Pons (tissue), 1 donor: Measurements from ENCODE around the gene CARD10.
A peak's percentile ranks its signal among the peaks of the same experiment; 100 is the strongest.
"Not testable (repeated sequence)": the region's sequence is repeated elsewhere in the genome, so short reads cannot be mapped to it uniquely, and the experiment has no call there.

Source experiments
- DNase-seq: peaks from one replicate; pipeline ENCODE4 v3.0.0-alpha.2; 2016; ENCODE audit warnings: low spot score

Gene CARD10

GRCh38 chr22:37553725-37554124 lies 34.5 kb upstream of the CARD10 start:
- DNase-seq: no peak

DNA sequence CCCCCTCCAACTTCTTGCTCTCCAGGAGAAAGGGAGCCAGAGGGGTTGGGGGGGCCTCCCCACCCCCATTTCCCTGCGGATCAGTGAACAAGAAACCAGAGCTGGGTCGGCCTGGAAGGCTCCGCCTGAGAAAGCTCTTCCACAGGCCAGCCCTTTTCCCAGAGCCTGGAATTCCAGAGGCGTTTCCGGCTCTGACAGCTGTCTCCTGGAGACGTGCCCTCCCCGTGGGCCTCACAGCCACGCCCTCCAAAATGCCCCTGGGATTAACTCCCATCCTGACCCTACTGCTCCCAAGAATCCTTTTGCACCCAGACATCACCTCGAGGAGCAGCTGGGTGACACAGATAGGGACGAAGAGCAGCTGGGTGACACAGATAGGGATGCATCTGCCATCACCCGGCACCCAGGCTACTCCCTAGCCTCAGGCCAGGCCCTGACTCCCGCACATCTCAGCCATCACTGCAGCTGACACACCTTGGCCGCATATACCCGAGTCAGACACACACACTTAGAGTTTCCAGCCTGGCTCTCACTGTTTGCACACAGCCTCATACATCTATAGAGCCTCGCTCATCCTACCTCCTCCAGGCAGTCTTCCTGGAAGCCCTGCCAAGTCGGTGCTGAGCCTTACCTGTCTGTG lies 33.4 kb upstream of the CARD10 start:
- no peak for DNase-seq

DNA sequence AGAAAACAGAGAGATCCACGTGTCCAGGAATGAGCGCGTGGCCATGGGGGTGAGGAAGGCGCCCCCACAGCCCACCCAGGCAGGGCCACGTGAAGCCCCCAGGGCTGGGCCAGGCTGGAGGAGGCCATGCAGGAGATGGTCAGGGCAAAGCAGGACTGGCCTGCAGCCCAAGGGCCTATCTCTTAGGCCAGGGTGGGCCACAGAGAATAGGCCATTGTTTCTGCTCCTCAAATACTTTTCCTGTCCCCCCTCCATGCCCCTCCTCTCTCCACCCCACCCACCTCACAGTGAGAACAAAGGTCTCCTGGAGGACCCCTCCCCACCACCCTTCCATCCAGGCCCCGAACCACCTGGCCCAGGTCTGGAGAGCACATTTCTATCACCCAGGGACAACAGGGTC lies 32.8 kb upstream of the CARD10 start:
- no peak for DNase-seq

- not testable (repeated sequence) for DNase-seq
Observed at GRCh38 chr22:37550921-37551320, 31.7 kb upstream of the CARD10 start.

- DNase-seq: peak; percentile 93
Observed at GRCh38 chr22:37549704-37550059, 30.5 kb upstream of the CARD10 start.

GRCh38 chr22:37547251-37547741 lies 28.1 kb upstream of the CARD10 start:
- peak; percentile 77 for DNase-seq

DNA sequence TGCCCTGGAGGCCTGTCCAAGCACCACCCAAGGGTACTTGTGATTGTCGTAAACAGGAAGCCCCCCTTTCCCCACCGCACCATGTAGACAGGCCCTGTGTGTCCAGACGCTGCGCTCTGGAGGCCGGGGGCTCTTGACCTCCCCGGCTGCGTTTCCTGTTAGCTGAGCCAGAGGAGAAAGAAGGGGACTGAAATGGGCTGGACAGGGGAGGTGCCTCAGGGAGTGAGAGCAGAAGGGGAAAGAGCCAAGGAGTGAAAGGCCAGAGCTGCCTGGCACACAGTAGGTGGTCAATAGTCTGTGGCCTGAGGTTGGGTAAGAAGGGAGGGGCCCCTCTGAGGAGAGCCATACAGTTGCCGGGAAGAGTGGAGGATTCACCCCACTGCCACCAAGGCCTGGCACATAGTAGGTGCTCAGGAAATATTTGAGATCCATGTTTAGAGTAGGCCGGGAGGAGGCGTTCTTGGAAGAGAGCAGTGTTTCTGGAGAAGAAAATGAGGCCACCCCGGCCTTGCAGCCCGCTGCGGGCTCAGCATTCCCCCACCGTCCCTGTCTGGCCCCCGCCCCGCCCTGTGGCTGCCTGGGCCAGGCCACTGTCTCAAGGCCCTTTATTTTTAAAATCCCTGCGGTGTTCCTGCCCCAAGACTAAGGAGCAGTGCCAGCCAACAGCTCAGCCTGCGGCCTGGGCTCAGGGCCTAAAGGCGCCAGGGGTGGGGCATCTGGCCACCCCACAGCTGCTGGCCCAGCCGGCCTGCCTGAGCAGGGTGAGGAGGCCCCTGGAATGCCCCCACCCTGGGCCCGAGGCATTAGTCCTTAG lies 27.4 kb upstream of the CARD10 start:
- peak; percentile 6 for DNase-seq

DNA sequence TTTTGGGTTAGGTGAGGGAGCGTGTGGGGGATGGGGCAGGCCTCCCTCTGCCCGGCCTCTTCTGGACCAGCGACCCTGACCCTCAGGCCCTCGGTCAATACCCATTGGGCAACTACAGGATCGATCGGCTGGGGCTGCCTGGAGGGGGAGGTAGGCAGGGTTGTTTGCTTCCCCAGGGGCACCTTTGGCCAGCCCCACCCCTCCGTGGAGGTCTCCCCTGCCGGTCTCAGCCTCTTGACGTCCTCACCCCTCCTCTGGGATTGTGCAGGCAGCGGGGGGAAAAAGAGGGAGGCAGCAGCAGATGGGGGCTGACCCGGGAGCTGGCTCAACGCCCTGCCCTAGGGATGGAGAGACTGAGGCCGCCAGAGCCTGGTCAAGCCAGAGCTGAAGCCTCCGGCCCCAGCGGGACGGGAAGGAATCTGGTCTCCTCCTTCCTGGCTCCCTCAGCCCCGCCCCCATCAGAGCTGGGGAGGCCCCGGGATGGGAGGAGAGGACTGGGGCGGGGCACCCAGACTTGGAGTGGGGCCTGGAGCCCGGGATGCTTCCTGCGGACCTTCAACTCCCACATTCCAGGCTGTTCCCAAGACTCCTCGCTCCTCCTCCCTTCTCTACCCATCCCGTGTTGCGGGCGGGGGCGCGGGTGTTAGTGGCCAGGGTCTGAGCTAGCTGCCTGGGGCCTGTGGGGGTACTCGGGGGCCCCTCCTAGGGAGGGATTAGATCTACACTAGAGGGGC lies 26.7 kb upstream of the CARD10 start:
- DNase-seq: peak; percentile 55

DNA sequence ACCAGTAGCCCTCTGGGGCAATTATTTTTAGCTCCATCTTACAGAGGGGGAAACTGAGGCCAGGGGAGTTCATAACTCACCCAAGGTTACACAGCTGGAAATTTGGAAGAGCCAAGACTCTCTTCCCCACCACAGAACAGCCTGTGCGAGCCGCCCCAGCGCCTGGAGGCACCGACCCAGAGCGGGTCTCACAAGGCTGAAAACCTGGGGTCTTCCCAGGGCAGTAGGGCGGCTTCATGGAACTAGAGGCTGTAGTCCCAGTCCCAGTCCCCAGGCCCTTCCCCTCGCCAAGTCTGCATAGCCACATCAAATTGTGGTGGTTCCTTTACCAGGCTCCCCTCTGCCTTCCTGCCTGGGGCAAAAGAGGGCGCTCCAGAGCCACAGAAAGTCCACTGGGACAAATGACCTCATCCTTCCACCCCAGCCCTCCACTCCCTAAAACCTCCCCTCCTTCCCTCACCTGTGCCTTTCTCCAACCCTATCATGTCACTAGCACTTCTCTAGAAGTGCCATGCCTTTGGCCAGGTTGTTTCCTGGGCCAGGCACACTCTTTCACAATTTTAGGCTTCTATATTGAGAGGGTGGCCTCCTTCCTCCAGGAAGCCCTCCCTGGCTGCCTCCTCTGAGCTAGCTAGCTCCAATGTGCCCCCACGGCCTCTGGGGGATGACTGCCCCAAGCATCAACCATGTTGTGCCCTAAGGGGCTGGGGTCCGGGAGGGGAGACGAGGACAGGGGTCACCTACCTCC lies 25.9 kb upstream of the CARD10 start:
- peak; percentile 50 for DNase-seq

DNA sequence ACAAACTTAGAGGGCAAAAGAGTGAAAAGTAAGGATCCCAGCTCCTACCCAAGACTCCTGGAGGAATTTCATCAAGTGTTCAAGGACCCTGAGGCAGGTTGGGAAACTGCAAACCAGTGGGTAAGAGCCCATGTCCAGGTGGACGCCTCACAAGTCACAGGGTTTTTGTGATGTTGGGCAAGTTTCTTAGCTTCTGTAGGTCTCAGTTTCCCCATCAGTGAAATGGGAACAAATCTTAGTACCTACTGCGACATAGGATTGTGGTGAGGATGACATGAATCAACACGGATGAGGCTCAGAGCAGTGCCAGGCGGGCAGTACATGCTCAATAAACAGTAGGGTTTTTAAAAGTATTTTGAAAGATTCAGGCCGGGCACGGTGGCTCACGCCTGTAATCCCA lies 23.7 kb upstream of the CARD10 start:
- no peak for DNase-seq

DNA sequence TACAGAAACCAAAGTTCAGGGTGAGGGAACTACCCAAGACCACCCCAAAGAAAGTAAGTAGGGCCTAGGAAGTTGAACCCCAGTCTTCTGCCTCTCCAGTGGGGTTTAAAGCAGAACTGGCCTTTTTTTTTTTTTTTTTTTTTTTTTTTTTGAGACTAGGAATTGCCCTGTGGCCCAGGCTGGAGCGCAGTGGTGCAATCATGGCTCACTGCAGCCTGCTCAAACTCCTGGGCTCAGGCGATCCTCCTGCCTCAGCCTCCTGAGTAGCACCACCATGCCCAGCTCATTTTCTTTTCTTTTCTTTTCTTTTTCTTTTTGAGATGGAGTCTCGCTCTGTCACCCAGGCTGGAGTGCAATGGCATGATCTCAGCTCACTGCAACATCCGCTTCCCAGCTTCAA lies 23.2 kb upstream of the CARD10 start:
- DNase-seq: not testable (repeated sequence)

GRCh38 chr22:37539790-37540189 lies 20.6 kb upstream of the CARD10 start:
- DNase-seq: not testable (repeated sequence)

GRCh38 chr22:37538590-37539357 lies 19.6 kb upstream of the CARD10 start:
- DNase-seq: peak; percentile 95

DNA sequence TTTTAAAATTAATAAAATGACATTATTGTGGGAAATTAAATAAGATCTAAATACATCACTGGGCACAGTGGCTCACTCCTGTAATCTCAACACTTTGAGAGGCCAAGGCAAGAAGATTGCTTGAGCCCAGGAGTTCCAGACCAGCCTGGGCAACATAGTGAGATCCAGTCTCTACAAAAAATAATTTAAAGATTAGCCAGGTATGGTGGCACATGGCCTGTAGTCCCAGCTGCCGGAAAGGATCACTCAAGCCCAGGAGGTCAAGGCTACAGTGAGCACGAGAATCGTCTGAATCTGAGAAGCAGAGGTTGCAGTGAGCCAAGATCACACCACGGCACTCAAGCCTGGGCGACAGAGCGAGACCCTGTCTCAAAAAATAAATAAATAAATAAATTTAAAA lies 15.9 kb upstream of the CARD10 start:
- DNase-seq: no peak

- DNase-seq: no peak
Observed at GRCh38 chr22:37534445-37534844, 15.2 kb upstream of the CARD10 start.

- peak; percentile 56 for DNase-seq
Observed at GRCh38 chr22:37533995-37534394, 14.8 kb upstream of the CARD10 start.

- DNase-seq: no peak
Observed at GRCh38 chr22:37529652-37530345, 10.6 kb upstream of the CARD10 start.

GRCh38 chr22:37527952-37528351 lies 8.7 kb upstream of the CARD10 start:
- DNase-seq: not testable (repeated sequence)

DNA sequence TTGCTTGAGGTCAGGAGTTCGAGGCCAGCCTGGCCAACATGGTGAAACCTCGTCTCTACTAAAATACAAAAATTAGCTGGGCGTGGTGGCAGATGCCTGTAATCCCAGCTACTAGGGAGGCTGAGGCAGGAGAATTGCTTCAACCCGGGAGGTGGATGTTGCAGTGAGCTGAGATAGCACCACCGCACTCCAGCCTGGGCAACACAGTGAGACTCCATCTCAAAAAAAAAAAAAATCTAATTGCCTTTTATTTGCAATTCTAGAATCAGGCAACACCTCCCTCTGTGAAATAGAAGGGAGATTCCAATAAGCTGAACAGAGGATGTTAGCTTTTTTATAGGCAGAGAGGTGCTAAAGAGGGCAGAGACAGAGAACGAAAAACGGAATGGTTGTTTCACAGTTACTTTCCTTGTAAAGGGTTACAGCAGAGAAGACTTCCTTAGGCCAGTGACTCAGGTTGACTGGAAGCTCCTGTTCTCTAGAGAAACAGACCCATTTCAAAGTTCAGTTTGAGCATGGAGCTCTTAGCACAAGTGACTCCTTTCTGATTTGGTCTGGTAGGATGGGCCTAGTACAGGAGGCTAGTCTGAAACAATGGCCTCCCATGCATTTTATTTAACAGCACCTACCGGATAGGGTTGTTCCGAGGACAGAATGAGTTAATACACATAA lies 8.0 kb upstream of the CARD10 start:
- not testable (repeated sequence) for DNase-seq

DNA sequence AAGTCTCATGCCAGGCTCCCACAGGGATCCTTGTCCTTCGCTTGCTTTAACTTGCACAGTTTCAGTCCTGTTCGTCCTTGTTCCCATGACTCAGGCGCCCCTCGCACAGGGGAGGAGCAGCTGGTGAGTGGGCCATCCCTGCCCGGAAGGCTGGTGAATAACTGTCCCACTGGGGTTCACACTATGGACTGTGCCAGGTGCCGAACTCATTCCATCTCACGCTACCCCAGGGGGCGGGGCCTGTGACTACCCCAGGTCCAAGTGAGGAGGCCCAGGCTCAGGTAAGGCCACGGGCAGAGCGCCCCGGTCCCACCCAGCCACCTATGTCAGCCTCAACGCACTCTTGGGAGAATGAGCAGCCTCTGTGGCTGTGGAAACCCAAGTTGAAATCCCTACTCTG lies 7.2 kb upstream of the CARD10 start:
- no peak for DNase-seq
